ENCODE measurements around the gene ABTB1.
"Not testable (repeated sequence)": the region's sequence is repeated elsewhere in the genome, so short reads cannot be mapped to it uniquely, and the experiment has no call there.

Gene ABTB1

DNA sequence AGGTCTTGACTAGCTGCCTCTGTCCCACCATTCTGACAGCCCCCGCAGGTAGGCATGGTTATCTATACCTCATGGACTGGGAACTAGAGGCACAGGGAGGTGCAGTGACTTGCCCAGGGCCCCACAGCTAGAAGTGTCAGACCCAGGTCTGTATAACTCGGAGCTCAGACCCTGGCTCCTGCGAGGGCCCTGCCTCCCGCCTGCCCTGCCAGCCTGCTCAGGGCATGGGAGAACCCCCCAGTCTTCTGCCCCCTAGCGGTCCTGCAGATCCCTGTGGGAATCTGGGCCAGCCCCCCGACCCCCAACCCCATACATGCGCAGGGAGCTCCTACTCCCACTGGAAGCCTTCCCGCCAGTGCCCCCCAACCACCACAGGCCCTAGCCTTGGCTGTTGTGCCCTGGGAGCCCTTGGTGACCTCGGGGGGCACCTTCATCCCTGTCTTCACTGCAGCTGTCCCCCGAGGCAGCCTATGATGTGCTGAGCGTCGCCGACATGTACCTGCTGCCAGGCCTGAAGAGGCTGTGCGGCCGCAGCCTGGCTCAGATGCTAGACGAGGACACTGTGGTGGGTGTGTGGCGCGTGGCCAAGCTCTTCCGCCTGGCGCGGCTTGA is 6.9 kb downstream of the ABTB1 start:
- no peak for DNase-seq (ENCODE audit: low spot score)
- in situ Hi-C loops (cut with MboI; ENCODE audit: low pct_unique_long_range_greater_than_20kb, low sequenced_read_pairs, unreplicated experiment): no loop called here
- TF ChIP-seq, protein P1, sequence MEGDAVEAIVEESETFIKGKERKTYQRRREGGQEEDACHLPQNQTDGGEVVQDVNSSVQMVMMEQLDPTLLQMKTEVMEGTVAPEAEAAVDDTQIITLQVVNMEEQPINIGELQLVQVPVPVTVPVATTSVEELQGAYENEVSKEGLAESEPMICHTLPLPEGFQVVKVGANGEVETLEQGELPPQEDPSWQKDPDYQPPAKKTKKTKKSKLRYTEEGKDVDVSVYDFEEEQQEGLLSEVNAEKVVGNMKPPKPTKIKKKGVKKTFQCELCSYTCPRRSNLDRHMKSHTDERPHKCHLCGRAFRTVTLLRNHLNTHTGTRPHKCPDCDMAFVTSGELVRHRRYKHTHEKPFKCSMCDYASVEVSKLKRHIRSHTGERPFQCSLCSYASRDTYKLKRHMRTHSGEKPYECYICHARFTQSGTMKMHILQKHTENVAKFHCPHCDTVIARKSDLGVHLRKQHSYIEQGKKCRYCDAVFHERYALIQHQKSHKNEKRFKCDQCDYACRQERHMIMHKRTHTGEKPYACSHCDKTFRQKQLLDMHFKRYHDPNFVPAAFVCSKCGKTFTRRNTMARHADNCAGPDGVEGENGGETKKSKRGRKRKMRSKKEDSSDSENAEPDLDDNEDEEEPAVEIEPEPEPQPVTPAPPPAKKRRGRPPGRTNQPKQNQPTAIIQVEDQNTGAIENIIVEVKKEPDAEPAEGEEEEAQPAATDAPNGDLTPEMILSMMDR (IDR thresholded peaks at IDR 0.05; ENCODE audit: extremely low read depth, insufficient read depth, missing control alignments): peak; percentile 21

DNA sequence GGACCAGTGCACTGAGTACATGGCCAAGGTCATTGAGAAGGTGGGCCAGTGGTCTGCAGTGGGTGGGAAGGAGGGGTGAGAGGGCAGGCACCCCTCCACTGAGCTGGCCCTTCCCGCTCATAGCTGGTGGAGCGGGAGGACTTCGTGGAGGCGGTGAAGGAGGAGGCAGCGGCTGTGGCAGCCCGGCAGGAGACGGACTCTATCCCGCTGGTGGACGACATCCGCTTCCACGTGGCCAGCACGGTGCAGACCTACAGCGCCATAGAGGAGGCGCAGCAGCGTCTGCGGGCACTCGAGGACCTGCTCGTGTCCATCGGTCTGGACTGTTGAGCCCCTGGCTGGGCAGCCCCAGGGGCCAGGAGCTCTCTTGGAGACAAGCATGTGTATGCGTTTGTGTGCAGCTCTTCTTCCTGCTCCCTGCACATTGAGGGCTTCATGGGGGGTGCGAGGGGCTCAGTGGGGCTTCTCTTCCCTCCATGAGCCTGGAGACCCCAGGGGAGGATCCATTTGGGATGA is 7.5 kb downstream of the ABTB1 start:
- DNase-seq (ENCODE audit: low spot score): no peak
- in situ Hi-C loops (cut with MboI; ENCODE audit: low pct_unique_long_range_greater_than_20kb, low sequenced_read_pairs, unreplicated experiment): no loop called here
- TF ChIP-seq, protein P1 (IDR thresholded peaks at IDR 0.05; ENCODE audit: extremely low read depth, insufficient read depth, missing control alignments): no peak

DNA sequence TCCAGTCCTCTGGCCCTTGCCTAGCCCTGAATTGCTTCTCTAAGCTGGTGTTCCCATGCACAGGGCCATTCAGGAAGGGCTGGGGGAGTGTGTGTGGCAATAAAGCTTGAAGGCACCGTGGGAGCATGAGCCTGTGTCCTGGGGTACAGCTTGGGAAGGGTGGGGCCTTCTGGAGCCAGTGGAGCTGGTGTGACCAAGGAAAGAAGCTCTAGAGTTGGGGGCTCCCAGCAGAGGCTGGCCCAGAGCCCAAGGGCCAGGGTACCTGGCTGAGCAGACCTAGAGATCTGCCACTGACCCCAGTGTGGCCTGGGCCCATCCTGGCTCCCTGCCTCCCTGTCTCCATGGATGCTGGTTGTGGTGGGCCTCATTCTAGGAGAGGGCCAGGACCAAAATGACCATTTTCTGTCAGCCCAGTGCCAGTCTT is 8.1 kb downstream of the ABTB1 start:
- in situ Hi-C loops (cut with MboI; ENCODE audit: low pct_unique_long_range_greater_than_20kb, low sequenced_read_pairs, unreplicated experiment): no loop called here
- TF ChIP-seq, protein P1 (IDR thresholded peaks at IDR 0.05; ENCODE audit: extremely low read depth, insufficient read depth, missing control alignments): no peak
- no peak for DNase-seq (ENCODE audit: low spot score)

DNA sequence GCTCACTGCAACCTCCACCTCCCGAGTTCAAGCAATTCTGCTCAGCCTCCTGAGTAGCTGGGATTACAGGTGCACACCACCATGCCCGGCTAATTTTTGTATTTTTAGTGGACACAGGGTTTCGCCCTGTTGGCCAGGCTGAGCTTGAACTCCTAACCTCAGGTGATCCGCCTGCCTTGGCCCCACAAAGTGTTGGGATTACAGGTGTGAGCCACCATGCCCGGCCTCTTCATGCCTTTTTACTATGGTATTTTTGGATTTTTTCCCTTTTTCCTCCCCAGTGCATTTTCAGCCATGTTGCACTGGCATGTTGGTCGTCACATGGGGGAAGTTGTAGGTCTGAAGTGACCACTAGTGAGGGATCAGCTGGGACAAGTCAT is 9.4 kb downstream of the ABTB1 start:
- in situ Hi-C loops (cut with MboI; ENCODE audit: low pct_unique_long_range_greater_than_20kb, low sequenced_read_pairs, unreplicated experiment); DNase-seq (ENCODE audit: low spot score): not testable (repeated sequence)

DNA sequence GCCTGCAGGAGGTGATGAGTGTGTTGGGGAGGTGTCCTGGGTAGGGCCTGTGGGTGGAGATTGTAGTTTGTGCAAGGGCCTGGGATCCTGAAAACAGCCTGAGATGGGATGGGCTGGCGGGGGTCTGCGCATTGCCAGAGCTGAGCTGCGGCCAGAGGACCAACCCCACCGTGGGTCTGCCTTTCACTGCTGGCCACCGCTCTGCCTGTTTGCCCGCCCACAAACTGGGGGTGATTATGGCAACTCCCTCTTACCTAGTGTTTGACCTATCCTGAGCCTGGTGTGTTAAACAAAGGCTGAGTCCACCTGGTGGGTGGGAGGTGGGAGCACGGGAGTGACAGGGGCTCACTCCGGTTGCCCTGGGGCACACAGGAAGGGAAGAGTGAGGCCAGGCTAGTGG is 9.8 kb downstream of the ABTB1 start:
- TF ChIP-seq, protein P1 (IDR thresholded peaks at IDR 0.05; ENCODE audit: extremely low read depth, insufficient read depth, missing control alignments): no peak
- in situ Hi-C loops (cut with MboI; ENCODE audit: low pct_unique_long_range_greater_than_20kb, low sequenced_read_pairs, unreplicated experiment): no loop called here
- no peak for DNase-seq (ENCODE audit: low spot score)

DNA sequence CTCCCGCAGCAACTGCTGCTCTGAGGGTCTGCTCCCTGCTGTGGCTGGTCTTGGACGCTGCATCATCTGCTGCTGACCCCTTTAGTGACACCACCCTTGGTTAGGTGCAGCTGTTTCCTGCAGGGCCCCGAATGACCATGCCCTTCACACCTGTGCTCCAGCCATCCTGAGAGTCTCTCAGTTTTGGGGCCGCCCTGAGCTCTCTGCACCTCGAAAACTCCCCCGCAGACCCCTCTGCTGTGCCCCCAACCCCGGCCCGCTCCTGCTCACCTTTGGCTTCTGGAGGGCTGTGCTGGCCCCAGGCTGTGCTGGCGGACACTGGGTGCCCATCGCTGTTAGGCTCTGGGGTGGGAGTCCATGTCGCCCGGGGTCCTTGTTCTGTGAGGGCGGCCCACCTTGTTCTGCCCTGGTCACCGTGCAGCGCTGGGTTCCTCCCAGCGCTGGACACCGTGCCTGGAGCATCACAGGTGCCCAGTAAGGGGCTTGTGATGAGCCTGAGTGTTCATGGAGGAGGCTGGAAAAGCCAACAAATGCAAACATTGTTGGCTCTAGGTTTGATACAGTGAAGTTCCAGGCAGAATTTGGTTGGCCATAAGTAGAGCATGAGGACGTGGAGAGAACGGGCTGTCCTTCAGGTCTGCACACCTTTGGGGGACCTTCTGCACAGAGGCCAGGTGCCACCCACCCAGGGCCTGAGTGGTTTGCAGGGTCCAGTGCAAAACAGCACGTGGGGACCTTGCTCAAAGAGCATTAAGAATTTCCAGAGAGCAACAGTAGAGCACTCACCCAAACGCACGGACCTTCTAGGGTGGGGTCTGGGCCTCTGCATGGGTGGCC is 12.3 kb downstream of the ABTB1 start:
- TF ChIP-seq, protein P1 (IDR thresholded peaks at IDR 0.05; ENCODE audit: extremely low read depth, insufficient read depth, missing control alignments): no peak
- in situ Hi-C loops (cut with MboI; ENCODE audit: low pct_unique_long_range_greater_than_20kb, low sequenced_read_pairs, unreplicated experiment): no loop called here
- DNase-seq (ENCODE audit: low spot score): no peak
